NCI-H2081 (cell line): ENCODE data around the gene NRDC.
"Not testable (repeated sequence)": the region's sequence is repeated elsewhere in the genome, so short reads cannot be mapped to it uniquely, and the experiment has no call there.

Source experiments
- DNase-seq, 2 experiments: peaks; one replicate each; lab custom pipeline; 2025; lab: John Stamatoyannopoulos, UW

NRDC gene

DNA sequence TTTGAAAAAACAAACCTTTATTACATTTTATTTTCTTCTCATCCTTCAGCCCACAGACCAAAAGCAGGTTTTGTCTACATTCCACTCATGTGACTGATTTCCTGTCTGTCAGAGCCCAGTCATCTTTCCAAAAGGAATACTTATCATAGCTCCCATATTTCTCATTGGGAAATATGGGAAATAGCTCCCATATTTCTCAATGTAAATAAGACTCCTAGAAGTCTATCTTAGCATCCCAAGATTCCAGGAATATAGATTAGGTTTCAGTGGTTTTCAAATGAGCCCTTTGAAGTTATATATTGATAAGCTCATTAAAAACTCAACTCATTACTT lies 19.1 kb upstream of the NRDC start:
- DNase-seq, result no peak

DNA sequence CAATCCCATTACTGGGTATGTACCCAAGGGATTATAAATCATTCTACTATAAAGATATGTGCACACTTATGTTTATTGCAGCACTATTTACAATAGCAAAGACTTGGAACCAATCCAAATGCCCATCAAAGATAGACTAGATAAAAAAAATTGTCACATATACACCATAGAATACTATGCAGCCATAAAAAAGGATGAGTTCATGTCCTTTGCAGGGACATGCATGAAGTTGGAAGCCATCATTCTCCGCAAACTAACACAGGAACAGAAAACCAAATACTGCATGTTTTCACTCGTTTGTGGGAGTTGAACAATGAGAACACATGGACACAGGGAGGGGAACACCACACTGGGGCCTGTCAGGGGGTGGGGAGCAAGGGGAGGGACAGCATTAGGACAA lies 16.2 kb upstream of the NRDC start:
- not testable (repeated sequence) for DNase-seq

DNA sequence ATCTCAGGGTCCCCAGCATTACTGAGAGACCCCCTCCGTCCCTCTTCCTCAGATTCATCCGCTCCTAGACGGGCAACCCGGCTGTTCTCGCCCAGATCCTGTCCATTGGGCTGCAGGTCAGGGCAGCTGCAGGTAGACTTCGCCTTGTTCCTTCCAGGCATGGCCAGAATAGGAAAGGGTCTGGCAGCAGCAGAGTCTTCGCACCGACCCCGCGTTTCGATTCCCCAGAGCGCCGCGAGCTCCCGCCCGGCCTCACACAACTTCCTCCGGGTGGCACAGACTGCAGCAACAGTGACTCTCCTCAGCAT lies 265 bp downstream of the NRDC start:
- DNase-seq, result peak in 1 of 2 experiments; percentile 57

DNA sequence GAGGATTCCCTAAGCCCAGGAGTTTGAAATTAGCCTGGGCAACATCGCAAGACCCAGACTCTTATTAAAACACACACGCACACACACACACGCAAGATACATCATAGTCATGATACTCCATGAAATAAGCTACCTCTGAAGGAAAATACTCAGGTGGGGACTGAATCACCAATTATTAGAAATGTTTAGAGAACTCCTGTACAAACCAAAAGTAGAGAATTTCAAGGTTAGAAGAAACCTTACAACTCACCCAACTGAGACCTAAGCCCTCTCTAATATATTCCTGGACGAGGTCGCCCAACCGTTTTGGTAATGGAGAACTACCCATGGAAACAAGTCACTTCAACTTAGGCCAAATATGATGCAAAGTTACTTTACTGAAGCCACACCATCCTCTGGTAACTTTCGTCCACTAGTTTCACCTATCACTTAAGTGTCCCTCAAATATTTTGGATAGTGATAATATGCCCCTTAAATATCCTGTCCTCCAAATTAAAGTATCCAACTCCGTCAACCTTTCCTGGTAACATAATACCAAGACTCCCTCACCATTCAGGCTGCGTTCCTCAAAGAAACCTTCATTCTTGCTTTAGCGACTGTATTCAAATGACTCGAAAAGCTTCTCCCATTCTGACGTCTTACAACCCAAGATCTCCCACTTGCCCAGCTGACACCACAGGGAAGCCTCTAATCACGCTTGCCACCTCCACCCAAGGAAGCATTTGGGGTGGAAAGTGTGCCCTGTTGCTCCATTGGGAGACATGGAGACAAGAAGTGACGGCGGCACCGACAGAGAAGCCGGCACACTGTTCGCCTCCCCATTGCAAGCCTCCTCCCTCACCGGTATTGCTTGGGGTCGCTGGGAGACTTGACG lies 856 bp downstream of the NRDC start:
- DNase-seq, result peak; percentile 43 to 49

DNA sequence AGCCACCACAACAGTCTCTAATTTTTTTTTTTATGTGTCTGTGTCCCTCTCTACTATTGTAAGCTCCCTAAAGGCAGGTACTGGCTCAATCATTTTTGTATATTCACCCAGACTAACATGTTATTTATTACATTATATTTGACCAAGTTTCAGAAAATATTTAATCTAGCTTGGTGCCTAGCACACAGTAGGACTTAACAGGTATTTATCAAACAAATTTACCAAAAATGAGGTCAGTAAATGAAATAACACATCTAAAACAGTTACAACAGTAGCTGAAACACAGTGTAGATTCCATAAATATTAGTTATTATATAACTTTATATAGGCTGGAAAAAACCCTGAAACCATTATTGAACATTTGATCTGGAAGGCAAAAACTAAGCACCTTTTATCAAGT lies 2.7 kb downstream of the NRDC start:
- no peak for DNase-seq

DNA sequence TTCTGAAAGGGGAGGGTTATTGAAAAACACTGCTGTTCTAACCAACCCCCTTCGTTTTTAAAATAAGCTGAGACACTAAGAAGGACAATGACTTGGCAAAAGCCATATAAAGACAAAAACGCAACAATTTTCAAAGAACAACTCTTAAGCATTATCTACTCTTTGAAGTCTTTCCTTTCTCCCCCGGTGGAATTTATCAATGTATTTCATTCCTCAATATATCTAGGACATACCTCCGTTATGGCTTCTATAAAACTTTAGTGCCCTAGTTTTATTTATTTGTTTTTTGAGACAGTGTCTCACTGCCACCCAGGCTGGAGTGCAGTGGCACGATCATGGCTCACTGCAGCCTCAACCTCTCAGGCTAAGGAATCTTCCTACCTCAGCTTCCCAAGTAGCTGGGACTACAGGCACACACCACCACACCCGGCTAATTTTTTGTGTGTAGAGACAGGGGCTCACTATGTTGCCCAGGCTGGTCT lies 3.2 kb downstream of the NRDC start:
- DNase-seq, result no peak

DNA sequence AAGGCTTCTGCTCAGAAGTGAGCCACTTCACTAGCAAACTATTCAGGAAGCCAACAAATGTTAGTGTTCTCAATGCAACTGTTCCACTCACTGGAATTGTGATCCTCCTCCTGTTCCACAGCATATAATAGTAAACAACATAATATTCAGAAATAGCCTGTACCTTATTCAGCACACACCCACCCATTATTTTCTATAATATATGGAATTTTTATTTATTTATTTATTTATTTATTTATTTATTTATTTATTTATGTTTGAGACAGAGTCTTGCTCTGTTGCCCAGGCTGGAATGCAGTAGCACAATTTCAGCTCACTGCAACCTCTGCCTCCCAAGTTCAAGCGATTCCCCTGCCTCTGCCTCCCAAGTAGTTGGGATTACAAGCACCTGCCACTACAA lies 5.3 kb downstream of the NRDC start:
- not testable (repeated sequence) for DNase-seq

DNA sequence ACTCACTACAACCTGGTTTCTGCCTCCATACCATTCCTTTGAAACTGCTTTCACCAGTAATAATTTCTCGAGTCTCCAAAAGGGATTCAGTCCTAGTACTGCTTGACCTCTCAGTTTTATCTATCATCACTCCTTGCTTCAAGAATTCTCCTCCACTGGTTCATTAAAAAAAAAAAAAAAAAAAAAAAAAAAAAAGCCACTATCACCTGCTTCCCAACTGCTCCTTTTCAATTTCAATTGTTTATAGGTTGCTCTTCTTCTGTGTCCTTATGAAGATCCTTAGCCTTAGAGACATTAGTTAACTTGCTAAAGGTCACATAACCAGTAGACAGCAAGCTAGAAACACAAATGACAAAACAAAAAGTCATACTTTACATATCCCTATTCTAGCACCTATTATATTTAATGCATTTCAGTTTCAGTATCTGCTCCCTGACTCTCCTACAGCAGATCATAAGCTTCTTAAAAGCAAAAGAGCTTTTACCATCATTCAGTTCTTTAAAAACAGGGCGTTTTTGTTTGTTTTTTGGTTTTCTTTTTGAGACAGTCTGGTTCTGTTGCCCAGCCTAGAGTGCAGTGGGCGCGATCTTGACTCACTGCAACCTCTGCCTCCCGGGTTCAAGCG lies 7.1 kb downstream of the NRDC start:
- no peak for DNase-seq

DNA sequence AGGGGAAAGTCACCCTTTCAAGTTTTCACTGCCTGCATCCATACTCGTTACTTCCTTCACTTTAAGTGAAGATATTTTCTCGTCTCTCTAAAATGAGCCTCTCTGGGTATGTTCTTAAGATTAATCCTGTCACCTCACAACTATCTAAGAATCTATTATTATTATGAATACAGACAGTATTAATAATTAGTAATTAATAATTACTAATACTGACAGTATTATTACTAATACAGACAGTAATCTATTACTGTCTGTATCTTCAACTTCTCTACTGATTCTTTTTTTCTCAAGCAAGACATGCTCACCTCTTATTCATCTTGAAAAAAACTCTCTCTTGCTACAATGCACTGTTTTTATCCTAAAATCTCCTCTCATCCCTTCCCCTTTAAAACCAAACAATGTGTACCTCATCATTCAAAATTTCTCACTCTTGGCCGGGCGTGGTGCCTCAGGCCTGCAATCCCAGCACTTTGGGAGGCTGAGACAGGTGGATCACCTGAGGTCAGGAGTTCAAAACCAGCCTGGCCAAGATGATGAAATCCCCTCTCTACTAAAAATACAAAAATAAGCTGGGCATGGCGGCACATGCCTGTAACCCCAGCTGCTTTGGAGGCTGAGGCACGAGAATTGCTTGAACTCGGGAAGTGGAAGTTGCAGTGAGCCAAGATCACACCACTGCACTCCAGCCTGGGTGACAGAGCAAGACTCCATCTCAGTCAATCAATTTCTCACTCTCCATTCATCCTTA lies 7.8 kb downstream of the NRDC start:
- no peak for DNase-seq

DNA sequence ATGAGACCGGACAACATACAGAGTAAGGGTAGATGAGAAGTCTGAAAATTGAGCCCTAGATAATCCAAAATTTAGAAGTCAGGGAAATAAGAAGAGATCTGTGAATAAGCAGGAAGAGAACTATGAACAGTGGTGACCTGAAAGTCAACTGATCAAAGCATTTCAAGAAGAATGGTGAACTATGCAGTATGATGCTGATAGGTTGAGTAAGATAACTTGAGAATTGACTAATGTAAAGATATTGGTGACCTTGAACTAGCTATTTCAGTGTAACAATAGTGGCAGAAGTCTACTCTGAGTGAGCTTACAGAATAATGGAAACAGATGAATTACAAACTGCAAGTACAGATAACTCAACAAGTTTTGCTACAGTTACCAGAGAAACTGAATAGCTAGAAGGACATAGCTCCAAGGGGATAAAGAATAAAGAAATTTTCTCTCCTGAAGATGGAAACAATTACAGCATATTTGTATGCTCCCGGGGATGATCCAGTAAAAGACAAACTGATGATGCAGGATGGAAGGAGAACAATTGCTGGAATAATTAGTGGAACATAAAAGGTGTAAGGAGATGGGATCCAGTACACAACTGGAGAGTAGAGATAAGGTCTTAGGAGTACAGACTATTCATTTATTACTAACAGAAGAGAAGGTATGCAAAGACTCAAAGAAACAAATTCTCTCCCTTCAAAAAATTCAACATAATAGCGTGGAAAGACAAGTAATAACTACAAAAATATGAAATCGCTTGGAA lies 10.9 kb downstream of the NRDC start:
- no peak for DNase-seq

DNA sequence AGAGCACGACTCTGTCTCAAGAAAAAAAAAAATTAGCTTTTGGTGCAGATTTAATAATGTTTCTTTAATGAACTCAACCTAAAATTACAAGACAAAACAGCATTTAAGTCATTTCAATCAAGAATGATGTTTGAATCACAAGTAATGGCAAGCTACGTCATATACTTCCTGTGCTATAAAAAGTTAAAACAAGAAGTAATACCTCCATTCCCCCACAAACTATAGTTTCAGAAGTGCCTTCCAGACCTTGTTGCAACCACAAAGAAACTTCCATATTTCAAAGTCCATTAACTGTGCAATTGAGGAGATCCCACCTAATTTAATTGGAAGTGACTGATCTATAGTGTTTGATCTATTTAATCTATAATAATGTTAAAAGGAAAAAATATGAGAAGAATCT lies 15.1 kb downstream of the NRDC start:
- no peak for DNase-seq

DNA sequence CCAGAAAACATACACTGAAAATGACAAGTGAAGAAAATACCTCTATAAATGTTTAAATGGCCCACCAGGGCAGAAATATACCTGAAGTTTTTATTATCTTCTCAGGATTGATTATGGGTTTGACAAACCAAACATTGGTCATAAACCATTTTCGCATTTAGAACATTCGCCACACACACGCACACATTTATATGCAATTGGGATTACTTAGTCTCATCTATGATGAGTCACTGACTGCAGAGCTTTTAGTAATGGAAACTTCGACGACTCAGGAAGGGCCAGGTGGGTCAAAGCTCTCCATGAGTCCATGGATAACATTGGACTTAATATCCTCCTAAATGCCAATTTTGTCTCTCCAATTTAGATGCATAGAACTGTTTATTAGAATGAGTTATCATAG lies 16.9 kb downstream of the NRDC start:
- DNase-seq, result no peak

DNA sequence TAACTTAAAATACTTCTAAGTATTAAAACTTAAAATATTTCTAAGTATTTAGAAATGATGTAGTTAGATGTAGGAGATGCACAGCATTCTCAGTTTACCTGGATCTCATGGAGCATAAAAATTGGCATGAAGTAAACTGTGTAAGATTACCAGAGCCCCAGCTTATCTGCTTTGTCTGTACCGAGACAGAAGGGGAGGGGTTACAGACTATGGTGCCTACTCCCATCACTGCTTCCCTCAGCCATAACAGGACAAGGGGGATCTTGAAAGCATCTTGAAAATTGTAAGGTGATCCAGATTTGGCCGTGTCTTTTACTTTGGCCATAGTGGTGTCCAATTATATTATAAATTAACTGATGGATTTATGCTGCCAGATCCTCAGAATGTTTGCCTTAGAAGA lies 18.8 kb downstream of the NRDC start:
- DNase-seq, result no peak

DNA sequence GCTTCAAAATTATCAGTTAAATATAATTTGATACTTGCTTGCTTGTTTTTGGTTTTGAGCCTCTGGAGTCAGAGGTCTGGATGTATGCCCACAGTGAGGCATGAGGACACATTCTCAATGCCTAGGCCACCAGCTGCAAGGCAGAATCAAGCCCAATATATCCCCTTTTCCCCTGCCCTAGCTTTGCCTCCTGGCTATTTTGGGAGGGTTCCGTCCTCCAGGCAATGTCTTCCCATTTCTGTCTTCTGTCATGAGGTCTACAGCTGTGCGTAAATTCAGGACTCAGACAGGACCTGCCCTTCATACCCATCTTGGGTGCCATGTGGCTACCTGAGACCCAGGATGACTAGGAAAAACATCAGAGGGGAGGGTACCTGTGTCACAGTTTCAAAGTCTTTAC lies 19.2 kb downstream of the NRDC start:
- no peak for DNase-seq

DNA sequence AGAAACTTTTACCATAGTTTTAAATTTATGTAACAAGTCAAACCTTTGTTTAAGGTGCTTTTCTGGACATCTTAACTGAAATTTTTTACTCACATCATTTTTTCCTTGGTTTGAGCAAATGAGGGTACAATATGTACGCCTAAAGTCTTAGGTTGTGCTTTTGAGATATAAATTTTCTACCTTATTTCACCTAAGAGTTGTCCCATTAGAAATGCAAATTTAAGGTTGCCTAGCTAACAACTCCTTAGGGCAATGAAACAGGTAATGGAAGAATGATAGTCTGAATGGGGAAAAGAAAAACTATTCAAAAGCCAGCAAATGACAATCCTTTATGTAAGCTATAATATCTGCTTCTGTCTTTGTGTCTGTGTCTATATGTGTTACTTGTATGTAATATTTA lies 19.6 kb downstream of the NRDC start:
- DNase-seq, result no peak

DNA sequence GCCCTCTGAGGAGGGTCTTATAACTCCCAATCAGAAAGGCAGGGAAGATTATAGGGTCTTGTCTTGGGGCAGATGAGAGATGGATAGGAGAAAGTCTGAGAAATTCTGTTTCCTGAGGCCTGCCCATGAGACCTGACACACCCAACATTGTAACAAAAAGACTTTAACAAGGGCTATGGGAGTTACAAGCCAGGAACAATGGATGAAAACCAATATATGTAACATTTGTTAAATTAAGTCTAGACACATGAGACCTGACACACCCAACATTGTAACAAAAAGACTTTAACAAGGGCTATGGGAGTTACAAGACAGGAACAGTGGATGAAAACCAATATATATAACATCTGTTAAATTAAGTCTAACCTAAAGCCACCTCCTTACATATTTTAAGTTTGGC lies 21.8 kb downstream of the NRDC start:
- DNase-seq, result no peak

DNA sequence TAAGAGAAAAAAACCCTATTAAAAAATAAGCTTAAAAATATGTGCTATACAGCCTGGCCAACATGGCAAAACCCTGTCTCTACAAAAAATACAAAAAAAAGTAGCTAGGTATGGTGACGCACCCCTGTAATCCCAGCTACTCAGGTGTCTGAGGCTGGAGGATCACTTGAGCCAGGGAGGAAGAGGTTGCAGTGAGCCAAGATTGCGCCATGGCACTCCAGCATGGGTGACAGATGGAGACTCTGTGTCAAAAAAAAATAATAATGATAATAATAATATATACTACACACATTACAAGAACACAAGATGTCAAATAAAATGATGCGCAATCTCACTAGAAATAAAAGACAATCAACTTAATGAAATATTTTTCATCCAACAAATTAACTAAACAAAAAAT lies 22.9 kb downstream of the NRDC start:
- no peak for DNase-seq

DNA sequence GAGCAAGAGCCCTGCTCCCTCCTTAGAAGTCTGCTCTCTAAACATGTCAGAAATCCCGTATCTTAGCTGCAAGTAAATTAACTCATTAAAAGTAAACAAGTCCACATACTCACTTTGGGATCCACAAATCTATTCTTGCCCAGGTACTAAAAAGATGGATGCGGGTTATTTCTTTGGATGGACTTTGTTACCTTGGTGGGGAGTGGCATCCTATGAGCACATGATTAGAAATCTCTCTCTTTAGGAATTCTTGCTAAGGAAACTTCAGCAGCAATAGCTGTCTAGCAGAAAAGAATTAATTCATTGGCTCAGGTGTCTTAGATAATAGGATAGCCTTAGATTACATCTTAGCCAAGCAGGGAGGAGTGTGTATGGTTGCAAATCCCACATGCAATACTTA lies 25.2 kb downstream of the NRDC start:
- no peak for DNase-seq

DNA sequence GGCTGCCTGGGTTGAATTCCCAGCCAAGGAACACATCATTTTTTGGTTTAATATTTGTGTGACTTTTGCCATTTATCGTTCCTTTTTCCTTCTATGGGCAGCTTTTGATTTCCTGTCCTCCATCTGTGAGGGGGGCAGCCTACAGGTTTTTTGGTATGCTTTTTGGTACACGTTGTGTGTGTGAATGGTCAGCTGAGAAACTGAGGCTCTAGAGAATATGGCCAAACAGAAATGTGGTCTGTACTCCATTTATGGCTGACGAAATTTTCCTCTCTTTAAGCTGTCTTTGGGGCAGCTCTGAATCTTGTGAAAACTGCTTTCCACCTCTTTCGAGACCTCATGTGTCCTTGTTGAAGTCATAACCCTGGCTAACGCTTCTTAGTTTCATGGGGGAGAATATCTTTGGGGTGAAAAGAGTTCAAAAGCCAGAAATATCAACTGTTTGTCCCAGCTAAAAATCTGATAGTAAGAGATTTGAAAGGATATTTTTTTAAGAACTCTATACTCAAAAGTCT lies 26.6 kb downstream of the NRDC start:
- DNase-seq, result no peak

DNA sequence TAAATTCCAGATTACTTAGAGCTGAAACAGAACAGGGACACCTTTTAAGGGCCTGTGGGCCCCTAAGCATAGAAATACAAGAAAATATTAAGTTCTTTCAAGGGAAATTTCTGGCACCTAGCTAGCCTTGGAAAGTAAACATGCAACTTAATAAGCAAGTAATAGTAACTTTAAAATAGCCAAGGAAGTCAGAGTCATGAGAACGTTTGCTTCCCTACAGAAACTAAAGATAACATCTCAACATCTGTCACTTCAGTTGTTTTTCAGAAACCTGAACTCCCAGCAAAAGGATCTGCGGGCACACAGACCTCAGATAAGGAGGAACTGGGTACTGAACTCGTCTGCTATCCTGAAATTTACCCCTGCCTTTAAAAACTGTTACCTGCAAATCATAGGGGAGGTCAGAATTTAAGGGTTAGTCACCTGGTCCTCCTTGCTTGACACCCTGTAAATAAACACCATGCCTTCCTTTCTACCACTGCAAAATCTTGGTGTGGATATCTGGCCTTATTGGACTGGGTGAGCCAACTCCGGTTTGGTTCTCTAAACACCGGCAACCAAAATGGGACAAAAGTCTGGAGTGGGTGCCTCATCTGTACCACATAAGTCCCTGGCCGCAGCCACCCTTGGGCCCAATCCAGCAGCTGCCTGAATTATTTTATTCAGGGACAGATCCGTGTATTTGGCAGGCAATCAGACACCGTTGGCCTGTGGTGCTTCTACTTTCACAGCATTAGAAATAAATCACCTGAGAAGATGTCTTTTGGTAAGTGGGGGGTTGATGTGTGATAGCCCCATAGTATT lies 27.9 kb downstream of the NRDC start:
- peak; percentile 67 to 84 for DNase-seq

DNA sequence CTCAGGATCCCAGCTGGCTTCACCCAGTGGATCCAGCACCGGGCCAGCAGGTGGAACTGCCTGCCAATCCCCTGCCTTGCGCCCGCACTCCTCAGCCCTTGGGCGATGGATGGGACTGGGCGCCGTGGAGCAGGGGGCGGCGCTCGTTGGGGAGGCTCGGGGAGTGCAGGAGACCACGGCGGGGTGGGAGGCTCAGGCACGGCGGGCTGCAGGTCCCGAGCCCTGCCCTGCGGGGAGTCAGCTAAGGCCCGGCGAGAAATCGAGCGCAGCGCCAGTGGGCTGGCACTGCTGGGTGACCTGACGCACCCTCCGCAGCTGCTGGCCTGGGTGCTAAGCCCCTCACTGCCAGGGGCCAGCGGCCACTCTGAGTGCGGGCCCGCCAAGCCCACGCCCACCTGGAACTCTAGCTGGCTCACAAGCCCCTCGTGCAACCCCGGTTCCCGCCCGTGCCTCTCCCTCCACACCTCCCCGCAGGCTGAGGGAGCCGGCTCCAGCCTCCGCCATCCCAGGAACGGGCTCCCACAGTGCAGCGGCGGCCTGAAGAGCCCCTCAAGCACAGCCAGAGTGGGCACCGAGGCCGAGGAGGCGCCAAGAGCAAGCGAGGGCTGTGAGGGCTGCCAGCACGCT lies 31.1 kb downstream of the NRDC start:
- no peak for DNase-seq
